ENCODE data around the gene KCNJ6. TPM values are rescaled to one million over a fixed set of nuclear protein-coding genes. Genes with fewer than 3 reads are reported as not detected.

The KCNJ6 gene
- total and polyA plus RNA-seq, 10 of the 15 experiments (the other 5 are each of a cell fraction or from before 2014, with no cell fraction given), result 0.03 to 0.07 (median 0.04) TPM; not detected in 7

DNA sequence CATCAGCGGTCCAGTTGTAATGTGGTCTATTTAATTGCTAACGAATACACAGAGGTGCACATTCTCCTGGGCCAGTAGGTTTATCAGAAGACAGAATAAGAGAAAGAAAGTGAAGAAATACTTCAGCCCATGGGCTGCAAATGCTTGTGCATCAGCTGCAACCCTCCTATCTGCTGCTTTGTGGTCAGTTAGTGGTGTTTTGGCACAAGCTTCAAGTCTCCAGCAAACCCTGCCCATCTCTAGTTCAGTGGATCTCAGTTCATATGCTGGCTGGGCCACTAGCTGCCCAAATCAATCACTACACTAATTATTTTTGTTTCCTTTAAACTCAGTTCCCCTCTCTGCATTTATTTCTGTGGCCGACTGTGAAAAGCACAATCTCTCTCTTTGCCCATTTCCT lies 124.2 kb downstream of the KCNJ6 start (continued):
- TF ChIP-seq, protein P1, sequence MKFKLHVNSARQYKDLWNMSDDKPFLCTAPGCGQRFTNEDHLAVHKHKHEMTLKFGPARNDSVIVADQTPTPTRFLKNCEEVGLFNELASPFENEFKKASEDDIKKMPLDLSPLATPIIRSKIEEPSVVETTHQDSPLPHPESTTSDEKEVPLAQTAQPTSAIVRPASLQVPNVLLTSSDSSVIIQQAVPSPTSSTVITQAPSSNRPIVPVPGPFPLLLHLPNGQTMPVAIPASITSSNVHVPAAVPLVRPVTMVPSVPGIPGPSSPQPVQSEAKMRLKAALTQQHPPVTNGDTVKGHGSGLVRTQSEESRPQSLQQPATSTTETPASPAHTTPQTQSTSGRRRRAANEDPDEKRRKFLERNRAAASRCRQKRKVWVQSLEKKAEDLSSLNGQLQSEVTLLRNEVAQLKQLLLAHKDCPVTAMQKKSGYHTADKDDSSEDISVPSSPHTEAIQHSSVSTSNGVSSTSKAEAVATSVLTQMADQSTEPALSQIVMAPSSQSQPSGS (IDR thresholded peaks at IDR 0.05; ENCODE audit: low read length), result no peak
- TF ChIP-seq POLR2A (IDR thresholded peaks at IDR 0.05; ENCODE audit: low read depth, low read length) (no peak), FOXM1 (IDR thresholded peaks at IDR 0.05; ENCODE audit: low read depth, low read length) (no peak), ZNF24 (IDR thresholded peaks at IDR 0.05) (no peak), TCF12 (IDR thresholded peaks at IDR 0.05; ENCODE audit: low read depth, low read length) (no peak), HCFC1 (IDR thresholded peaks at IDR 0.05; ENCODE audit: low read length) (no peak), ZSCAN29 (IDR thresholded peaks at IDR 0.05) (no peak), JUNB (IDR thresholded peaks at IDR 0.05) (no peak), SPI1 (IDR thresholded peaks at IDR 0.05; ENCODE audit: borderline replicate concordance, insufficient read depth, low read depth, low read length) (no peak)

DNA sequence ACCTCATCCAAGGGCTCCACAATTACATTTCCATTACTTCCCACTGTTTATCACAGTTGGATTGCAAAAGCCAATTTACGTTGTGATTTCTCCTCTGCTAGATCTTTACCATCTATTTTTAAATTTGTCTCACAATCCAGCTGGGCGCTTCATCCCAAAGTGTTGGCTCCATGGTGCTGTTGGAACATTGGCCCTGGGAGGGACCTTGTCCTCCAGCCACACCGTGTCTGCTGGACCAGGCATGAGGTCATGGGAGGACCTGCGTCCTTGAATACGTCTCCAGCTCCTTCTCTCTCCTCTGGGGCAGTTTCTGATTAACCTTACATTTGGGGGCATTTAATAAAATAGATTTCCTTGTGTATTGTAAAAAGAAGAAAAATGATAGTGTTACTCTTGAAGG lies 125.4 kb downstream of the KCNJ6 start:
- H3K4me1 ChIP-seq (ENCODE audit: control insufficient read depth, insufficient read depth, low read length), result no peaks in the 10 kb centered on the region
- intact Hi-C loops (cut with micrococcal nuclease; ENCODE audit: unreplicated experiment), result no loop called here
- 2% methylated on average over 5 of the region's 5 CpGs for WGBS (ENCODE audit: insufficient coverage, insufficient replicate concordance, low lambda C conversion rate, missing lambda C conversion rate)
- no peaks in the 10 kb centered on the region for H4K20me1 ChIP-seq (ENCODE audit: control insufficient read depth, insufficient read depth)
- BruUV-seq (replicated peaks), result no TSS peak
- POLR2A ChIA-PET, result no interaction called here
- no peaks in the 10 kb centered on the region for H3K9me3 ChIP-seq (replicated peaks; ENCODE audit: control insufficient read depth, insufficient read depth, low read length)
- SMC1A ChIA-PET (ENCODE audit: uncharacterized antibody, unreplicated experiment), result no interaction called here
- no peak overlapping the region for H3K4me3 ChIP-seq
- H2AFZ ChIP-seq (ENCODE audit: control insufficient read depth, low read depth, low read length), result no peak overlapping the region
- DNase-seq (ENCODE audit: low read depth, low spot score), result no peak
- H3K4me2 ChIP-seq (ENCODE audit: control insufficient read depth, insufficient read depth), result no peak overlapping the region
- no peaks in the 10 kb centered on the region for H3K27me3 ChIP-seq (replicated peaks in 1 of 2; ENCODE audit: control insufficient read depth in 2 of 2, insufficient read depth in 2 of 2, low read length in 1 of 2)
- H3K79me2 ChIP-seq (ENCODE audit: control insufficient read depth, insufficient read depth, low read length), result no peaks in the 10 kb centered on the region
- no peak for FAIRE-seq
- ATAC-seq, result no peak
- H3K27ac ChIP-seq (ENCODE audit: control insufficient read depth, insufficient read depth), result no peak overlapping the region
- no peak overlapping the region for H3K9ac ChIP-seq (ENCODE audit: control insufficient read depth, insufficient read depth, low read length)
- CTCF ChIA-PET, result no interaction called here
- RAD21 ChIA-PET (ENCODE audit: unreplicated experiment), result no interaction called here
- no peaks in the 10 kb centered on the region for H3K36me3 ChIP-seq (ENCODE audit: control insufficient read depth in 2 of 2, insufficient read depth in 2 of 2, low read length in 1 of 2)
- in situ Hi-C loops (cut with MboI), result no loop called here
- no peak for TF ChIP-seq GABPA (IDR thresholded peaks at IDR 0.05; ENCODE audit: low read depth)
- no peak for TF ChIP-seq TCF3 (IDR thresholded peaks at IDR 0.05; ENCODE audit: borderline replicate concordance, insufficient read depth, low read depth, low read length)
- TF ChIP-seq BRCA1 (IDR thresholded peaks at IDR 0.05; ENCODE audit: low read depth, low read length), result no peak
- TF ChIP-seq TBL1XR1 (IDR thresholded peaks at IDR 0.05; ENCODE audit: low read depth, low read length), result no peak
- TF ChIP-seq, protein P2, sequence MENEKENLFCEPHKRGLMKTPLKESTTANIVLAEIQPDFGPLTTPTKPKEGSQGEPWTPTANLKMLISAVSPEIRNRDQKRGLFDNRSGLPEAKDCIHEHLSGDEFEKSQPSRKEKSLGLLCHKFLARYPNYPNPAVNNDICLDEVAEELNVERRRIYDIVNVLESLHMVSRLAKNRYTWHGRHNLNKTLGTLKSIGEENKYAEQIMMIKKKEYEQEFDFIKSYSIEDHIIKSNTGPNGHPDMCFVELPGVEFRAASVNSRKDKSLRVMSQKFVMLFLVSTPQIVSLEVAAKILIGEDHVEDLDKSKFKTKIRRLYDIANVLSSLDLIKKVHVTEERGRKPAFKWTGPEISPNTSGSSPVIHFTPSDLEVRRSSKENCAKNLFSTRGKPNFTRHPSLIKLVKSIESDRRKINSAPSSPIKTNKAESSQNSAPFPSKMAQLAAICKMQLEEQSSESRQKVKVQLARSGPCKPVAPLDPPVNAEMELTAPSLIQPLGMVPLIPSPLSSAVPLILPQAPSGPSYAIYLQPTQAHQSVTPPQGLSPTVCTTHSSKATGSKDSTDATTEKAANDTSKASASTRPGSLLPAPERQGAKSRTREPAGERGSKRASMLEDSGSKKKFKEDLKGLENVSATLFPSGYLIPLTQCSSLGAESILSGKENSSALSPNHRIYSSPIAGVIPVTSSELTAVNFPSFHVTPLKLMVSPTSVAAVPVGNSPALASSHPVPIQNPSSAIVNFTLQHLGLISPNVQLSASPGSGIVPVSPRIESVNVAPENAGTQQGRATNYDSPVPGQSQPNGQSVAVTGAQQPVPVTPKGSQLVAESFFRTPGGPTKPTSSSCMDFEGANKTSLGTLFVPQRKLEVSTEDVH (IDR thresholded peaks at IDR 0.05; ENCODE audit: low read depth, partially characterized antibody), result no peak
- no peak for TF ChIP-seq CHD2 (IDR thresholded peaks at IDR 0.05; ENCODE audit: borderline replicate concordance, low read depth, low read length)
- TF ChIP-seq, protein P3, sequence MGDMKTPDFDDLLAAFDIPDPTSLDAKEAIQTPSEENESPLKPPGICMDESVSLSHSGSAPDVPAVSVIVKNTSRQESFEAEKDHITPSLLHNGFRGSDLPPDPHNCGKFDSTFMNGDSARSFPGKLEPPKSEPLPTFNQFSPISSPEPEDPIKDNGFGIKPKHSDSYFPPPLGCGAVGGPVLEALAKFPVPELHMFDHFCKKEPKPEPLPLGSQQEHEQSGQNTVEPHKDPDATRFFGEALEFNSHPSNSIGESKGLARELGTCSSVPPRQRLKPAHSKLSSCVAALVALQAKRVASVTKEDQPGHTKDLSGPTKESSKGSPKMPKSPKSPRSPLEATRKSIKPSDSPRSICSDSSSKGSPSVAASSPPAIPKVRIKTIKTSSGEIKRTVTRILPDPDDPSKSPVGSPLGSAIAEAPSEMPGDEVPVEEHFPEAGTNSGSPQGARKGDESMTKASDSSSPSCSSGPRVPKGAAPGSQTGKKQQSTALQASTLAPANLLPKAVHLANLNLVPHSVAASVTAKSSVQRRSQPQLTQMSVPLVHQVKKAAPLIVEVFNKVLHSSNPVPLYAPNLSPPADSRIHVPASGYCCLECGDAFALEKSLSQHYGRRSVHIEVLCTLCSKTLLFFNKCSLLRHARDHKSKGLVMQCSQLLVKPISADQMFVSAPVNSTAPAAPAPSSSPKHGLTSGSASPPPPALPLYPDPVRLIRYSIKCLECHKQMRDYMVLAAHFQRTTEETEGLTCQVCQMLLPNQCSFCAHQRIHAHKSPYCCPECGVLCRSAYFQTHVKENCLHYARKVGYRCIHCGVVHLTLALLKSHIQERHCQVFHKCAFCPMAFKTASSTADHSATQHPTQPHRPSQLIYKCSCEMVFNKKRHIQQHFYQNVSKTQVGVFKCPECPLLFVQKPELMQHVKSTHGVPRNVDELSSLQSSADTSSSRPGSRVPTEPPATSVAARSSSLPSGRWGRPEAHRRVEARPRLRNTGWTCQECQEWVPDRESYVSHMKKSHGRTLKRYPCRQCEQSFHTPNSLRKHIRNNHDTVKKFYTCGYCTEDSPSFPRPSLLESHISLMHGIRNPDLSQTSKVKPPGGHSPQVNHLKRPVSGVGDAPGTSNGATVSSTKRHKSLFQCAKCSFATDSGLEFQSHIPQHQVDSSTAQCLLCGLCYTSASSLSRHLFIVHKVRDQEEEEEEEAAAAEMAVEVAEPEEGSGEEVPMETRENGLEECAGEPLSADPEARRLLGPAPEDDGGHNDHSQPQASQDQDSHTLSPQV (IDR thresholded peaks at IDR 0.05), result no peak
- TF ChIP-seq FOS (IDR thresholded peaks at IDR 0.05; ENCODE audit: borderline replicate concordance, extremely low read depth, insufficient read length), result no peak
- no peak for TF ChIP-seq SMAD5 (IDR thresholded peaks at IDR 0.05; ENCODE audit: low read depth)
- no peak for TF ChIP-seq SP1 (IDR thresholded peaks at IDR 0.05; ENCODE audit: low read depth, low read length)

Data from GM12878 (cell line).